ENCODE results near the gene KRTAP1-4.
"Not testable (repeated sequence)": the region's sequence is repeated elsewhere in the genome, so short reads cannot be mapped to it uniquely, and the experiment has no call there.

KRTAP1-4 gene

DNA sequence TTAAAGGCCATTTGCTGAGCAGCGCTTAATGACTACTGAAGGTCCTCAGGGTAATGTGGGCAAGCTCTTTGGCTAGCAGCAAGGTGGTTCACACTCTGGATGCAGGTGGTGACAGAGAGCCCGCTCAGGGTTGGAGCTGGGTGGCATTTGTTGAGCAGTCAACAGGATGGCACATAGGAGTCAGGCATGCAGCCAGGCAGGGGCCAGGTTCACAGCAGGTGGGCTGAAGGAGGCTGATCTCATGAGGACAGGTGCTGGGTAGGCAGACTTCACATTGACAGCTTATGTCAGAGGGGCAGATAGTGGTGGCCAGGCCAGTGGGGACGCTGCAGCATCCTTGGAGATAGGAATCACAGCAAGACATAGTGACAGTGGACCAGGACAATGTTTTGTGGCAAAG lies 25.6 kb downstream of the KRTAP1-4 start:
- no peak for DNase-seq
- no peak overlapping the region for H3K27ac ChIP-seq
- no peaks in the 10 kb centered on the region for H3K36me3 ChIP-seq
- intact Hi-C loops (cut with DNase I; ENCODE audit: low total_unique reads), result no loop called here
- no peak for TF ChIP-seq CTCF (IDR thresholded peaks at IDR 0.05)
- no peaks in the 10 kb centered on the region for H3K4me1 ChIP-seq
- H3K9me3 ChIP-seq, result no peaks in the 10 kb centered on the region
- no peaks in the 10 kb centered on the region for H3K27me3 ChIP-seq
- H3K4me3 ChIP-seq, result no peak overlapping the region

- no peak overlapping the region for H3K27ac ChIP-seq
- no peaks in the 10 kb centered on the region for H3K36me3 ChIP-seq
- H3K27me3 ChIP-seq, result no peaks in the 10 kb centered on the region
- no peak for TF ChIP-seq CTCF (IDR thresholded peaks at IDR 0.05)
- no peaks in the 10 kb centered on the region for H3K9me3 ChIP-seq
- intact Hi-C loops (cut with DNase I; ENCODE audit: low total_unique reads), result no loop called here
- no peak for DNase-seq
- H3K4me1 ChIP-seq, result no peaks in the 10 kb centered on the region
- H3K4me3 ChIP-seq, result no peak overlapping the region
These were observed 26.1 kb downstream of the KRTAP1-4 start for GRCh38 chr17:41003926-41004325.

DNA sequence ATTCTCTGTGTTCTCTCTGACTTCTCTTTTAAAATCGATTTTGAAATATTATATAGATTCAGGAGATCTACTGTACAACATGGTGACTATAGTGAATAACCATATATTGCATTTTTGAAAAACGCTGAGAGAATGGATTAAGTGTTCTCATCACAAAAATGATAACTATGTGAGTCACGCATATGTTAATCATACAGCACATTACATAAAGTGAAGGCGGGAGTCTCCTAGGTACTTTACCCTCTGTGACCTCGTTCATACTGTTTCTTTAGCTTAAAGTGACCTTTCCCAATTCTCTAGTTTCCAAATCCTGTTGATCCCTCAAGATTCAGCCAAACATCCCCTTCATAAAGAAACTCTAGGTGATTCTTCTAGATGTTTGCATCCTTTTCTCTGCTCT lies 27.2 kb downstream of the KRTAP1-4 start:
- no peak for DNase-seq
- no peaks in the 10 kb centered on the region for H3K4me1 ChIP-seq
- H3K36me3 ChIP-seq, result no peaks in the 10 kb centered on the region
- intact Hi-C loops (cut with DNase I; ENCODE audit: low total_unique reads), result no loop called here
- H3K4me3 ChIP-seq, result no peak overlapping the region
- no peak overlapping the region for H3K27ac ChIP-seq
- H3K27me3 ChIP-seq, result no peaks in the 10 kb centered on the region
- TF ChIP-seq CTCF (IDR thresholded peaks at IDR 0.05), result no peak
- no peaks in the 10 kb centered on the region for H3K9me3 ChIP-seq

GRCh38 chr17:41001795-41002194 lies 28.2 kb downstream of the KRTAP1-4 start:
- Histone ChIP-seq H3K4me3 (no peak overlapping the region), H3K27ac (no peak overlapping the region), H3K27me3 (no peaks in the 10 kb centered on the region), H3K4me1 (no peaks in the 10 kb centered on the region), H3K36me3 (no peaks in the 10 kb centered on the region), H3K9me3 (no peaks in the 10 kb centered on the region)
- no peak for DNase-seq
- intact Hi-C loops (cut with DNase I; ENCODE audit: low total_unique reads), result no loop called here
- no peak for TF ChIP-seq CTCF (IDR thresholded peaks at IDR 0.05)

DNA sequence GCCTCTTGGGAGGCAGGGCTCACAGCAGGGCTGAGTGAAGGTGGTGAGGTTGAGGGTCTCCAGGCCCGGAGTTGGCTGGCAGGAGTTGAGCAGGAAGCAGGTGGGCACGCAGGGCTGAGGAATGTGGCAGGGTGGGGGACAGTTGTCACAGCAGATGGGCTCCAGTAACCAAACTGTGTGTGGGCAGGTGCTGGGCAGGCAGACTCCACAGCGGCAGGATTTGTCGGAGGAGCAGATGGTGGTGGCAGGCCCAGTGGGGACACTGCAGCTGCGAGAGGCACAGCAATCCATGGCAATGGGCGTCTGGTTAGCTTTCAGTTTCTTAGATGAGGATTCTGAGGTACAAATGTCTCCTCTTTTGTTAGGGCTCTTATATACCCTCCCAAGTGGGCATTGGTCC lies 30.4 kb downstream of the KRTAP1-4 start, which contains the start of gene KRTAP3-2:
KRTAP3-2 (minus strand) TSS at position 344 of the 400 bp plus-strand sequence; CDS start at position 291, 53 bp downstream.
- not testable (repeated sequence) for DNase-seq

GRCh38 chr17:40997361-40997760 lies 32.6 kb downstream of the KRTAP1-4 start:
- no peak overlapping the region for H3K4me3 ChIP-seq
- TF ChIP-seq CTCF (IDR thresholded peaks at IDR 0.05), result no peak
- no peaks in the 10 kb centered on the region for H3K9me3 ChIP-seq
- DNase-seq, result no peak
- no peak overlapping the region for H3K27ac ChIP-seq
- H3K36me3 ChIP-seq, result no peaks in the 10 kb centered on the region
- peaks cover 0 to 12% of the 10 kb centered on the region in 2 donors for H3K27me3 ChIP-seq
- intact Hi-C loops (cut with DNase I; ENCODE audit: low total_unique reads), result no loop called here
- H3K4me1 ChIP-seq, result no peaks in the 10 kb centered on the region

More for the DNA sequence above, 30.4 kb downstream of the KRTAP1-4 start, which contains the start of gene KRTAP3-2:
- H3K27ac ChIP-seq; H3K27me3 ChIP-seq; H3K36me3 ChIP-seq; H3K9me3 ChIP-seq; intact Hi-C loops (cut with DNase I; ENCODE audit: low total_unique reads); H3K4me1 ChIP-seq; H3K4me3 ChIP-seq: not testable (repeated sequence)

Measured in tibial artery (tissue), 4 donors.